Measurements from ENCODE around the gene CYP46A1. TPM values are rescaled to one million over a fixed set of nuclear protein-coding genes. Genes with fewer than 3 reads are reported as not detected.

CYP46A1 gene
- polyA plus RNA-seq, 2 of the 4 experiments (the other 2 are of a cell fraction) = 0.06 to 0.13 TPM

DNA sequence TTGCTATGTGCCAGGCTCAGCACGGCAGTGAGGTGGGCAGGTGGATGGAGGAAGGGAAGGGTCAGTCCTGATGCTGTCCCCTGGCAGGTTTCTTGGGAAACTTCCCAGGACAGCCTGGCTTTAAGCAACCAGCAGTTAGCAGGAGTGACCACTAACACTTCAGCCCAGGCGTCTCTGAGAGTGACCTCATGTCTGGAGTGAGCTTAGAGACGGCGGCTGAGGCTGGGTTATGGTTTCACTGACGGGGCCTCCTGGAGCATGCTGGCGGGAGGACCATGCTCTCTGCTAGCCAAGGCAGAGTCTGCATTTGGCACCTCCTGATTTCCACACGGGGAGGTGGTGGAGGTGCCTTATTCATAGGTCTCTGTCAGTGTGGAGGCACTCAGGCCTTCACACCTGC, 36.7 kb upstream of the CYP46A1 start:
- TF ChIP-seq TP53 (CRISPR knock-in tag; IDR thresholded peaks at IDR 0.05) (no peak), EHMT2 (IDR thresholded peaks at IDR 0.05; ENCODE audit: low read depth) (no peak), TFCP2L1 (CRISPR knock-in tag; IDR thresholded peaks at IDR 0.05) (no peak)
- TF ChIP-seq, protein P1, sequence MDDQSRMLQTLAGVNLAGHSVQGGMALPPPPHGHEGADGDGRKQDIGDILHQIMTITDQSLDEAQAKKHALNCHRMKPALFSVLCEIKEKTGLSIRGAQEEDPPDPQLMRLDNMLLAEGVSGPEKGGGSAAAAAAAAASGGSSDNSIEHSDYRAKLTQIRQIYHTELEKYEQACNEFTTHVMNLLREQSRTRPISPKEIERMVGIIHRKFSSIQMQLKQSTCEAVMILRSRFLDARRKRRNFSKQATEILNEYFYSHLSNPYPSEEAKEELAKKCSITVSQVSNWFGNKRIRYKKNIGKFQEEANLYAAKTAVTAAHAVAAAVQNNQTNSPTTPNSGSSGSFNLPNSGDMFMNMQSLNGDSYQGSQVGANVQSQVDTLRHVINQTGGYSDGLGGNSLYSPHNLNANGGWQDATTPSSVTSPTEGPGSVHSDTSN (IDR thresholded peaks at IDR 0.05) = no peak
- ATAC-seq (no peak), DNase-seq (ENCODE audit: low read depth in 1 of 2, low spot score in 1 of 2) (no peak), FAIRE-seq (no peak)
- ChIA-PET POLR2A (no interaction called here), CTCF (interaction anchor here (0.9 to 1.3 kb wide), 2 partner anchors 19 to 123 kb away, joined by 3 read pairs; no protein-coding TSS in a partner anchor)
- no peaks in the 10 kb centered on the region for H3K9me3 ChIP-seq
- no peak overlapping the region for H3K4me2 ChIP-seq
- H3K4me3 ChIP-seq = no peak overlapping the region
- H3K27ac ChIP-seq = no peak overlapping the region
- 81% methylated on average over 6 of the region's 7 CpGs for WGBS (ENCODE audit: missing lambda C conversion rate)
- 0 out of 3 replicates have a peak, but pooled peaks cover 7% of the 10 kb centered on the region for H3K4me1 ChIP-seq

DNA sequence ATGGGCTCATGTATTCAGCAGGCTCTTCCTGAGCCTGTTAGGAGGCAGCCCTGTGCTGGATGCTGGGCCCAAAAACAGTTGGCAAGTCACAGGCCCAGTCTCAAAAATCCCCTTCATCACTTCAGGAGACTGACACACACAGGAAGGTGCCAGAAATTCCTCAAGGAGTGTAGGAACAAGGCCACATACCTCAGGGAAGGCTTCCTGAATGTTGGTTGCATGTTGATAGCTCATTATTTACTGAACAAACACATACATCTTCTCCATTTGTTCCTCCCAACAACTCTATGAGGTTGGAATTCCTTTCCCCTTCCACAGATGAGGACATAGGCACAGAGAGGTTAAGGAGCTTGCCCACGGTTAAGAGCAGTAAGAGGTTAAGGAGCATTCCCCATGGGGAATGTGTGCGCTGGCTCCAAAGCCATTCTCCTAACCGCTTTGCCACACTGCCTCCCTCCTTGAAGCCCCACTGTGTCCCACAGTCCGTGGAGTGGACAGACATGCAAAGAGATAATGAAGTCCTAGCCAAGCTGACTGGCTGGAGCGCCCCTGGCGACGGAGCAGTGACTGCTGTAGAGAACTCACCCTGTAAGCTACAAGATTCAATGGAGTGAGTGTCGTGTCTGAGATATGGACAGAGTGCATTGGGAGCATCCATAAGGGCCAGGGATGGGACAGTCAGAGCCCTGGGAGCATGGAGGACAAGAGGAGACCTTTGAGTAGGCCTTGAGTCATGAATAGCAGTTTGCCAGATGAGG, 35.9 kb upstream of the CYP46A1 start:
- no peak for DNase-seq (ENCODE audit: low read depth in 1 of 2, low spot score in 1 of 2)
- ATAC-seq = peak in 1 of 2 experiments; percentile 7; a peak in 2 of 6 replicates
- WGBS (ENCODE audit: missing lambda C conversion rate) = 83% methylated on average over 8 of the region's 8 CpGs
- H3K4me3 ChIP-seq = no peak overlapping the region
- H3K4me2 ChIP-seq = no peak overlapping the region
- CTCF ChIA-PET = interaction anchor here (0.7 to 1.3 kb wide), 4 partner anchors 13 to 124 kb away, joined by 3 read pairs; partner anchors contain the start of gene CYP46A1
- FAIRE-seq = no peak
- no peaks in the 10 kb centered on the region for H3K9me3 ChIP-seq
- TF ChIP-seq SREBF2 (IDR thresholded peaks at IDR 0.05) (no peak), RNF2 (IDR thresholded peaks at IDR 0.05; ENCODE audit: borderline replicate concordance, low read depth) (no peak)
- POLR2A ChIA-PET = no interaction called here
- no peak overlapping the region for H3K27ac ChIP-seq
- 0 out of 3 replicates have a peak, but pooled peaks cover 7% of the 10 kb centered on the region for H3K4me1 ChIP-seq

DNA sequence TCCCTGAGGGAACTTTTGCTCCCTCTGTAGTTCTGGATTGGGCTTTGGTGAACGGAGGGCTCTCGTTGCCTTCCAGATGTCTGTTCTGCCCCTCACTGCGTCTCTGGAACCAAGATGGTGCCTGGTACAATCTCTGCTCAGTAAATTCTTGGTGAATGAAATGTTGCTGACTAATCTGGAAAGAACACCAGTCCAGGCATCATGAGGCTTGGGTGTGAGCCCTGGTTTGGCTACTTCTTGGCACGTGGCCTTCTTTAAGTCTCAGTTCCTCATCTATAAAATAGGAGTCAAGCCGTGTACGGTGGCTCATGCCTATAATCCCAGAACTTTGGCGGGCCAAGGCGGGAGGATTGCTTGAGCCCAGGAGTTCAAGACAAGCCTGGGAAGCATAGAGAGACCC, 34.9 kb upstream of the CYP46A1 start:
- DNase-seq (ENCODE audit: low read depth in 1 of 2, low spot score in 1 of 2) = no peak
- H3K4me3 ChIP-seq = no peak overlapping the region
- H3K9me3 ChIP-seq = no peaks in the 10 kb centered on the region
- no peak for ATAC-seq
- ChIA-PET CTCF (interaction anchor here (0.8 to 1.0 kb wide), 2 partner anchors 12 to 146 kb away, joined by 3 read pairs; no protein-coding TSS in a partner anchor), POLR2A (no interaction called here)
- no peak overlapping the region for H3K27ac ChIP-seq
- WGBS (ENCODE audit: missing lambda C conversion rate) = 77% methylated on average over 8 of the region's 8 CpGs
- TF ChIP-seq, protein P2, sequence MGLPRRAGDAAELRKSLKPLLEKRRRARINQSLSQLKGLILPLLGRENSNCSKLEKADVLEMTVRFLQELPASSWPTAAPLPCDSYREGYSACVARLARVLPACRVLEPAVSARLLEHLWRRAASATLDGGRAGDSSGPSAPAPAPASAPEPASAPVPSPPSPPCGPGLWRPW (IDR thresholded peaks at IDR 0.05) = no peak
- TF ChIP-seq, protein P3, sequence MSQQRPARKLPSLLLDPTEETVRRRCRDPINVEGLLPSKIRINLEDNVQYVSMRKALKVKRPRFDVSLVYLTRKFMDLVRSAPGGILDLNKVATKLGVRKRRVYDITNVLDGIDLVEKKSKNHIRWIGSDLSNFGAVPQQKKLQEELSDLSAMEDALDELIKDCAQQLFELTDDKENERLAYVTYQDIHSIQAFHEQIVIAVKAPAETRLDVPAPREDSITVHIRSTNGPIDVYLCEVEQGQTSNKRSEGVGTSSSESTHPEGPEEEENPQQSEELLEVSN (IDR thresholded peaks at IDR 0.05; ENCODE audit: borderline replicate concordance, low read depth) = no peak
- no peak for TF ChIP-seq SREBF2 (IDR thresholded peaks at IDR 0.05)
- H3K4me2 ChIP-seq = no peak overlapping the region
- peaks cover 8% of the 10 kb centered on the region; the same call in 1 of the 3 replicates for H3K4me1 ChIP-seq
- no peak for FAIRE-seq

DNA sequence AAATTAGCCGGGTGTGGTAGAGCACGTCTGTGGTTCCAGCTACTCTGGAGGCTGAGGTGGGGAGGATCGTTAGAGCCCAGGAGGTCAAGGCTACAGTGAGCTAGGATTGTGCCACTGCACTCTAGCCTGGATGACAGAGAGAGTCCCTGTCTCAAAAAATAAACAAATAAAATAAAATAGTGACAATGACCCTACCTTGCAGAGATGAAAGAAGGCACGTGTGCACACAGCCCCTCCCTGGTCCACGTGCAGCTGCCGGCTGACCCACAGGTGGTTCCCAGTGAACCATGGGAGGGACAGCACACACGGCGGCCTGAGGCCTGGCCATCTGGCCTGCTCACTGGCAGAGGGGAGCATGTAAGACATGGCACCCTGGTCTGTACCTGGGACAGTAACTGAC, 34.5 kb upstream of the CYP46A1 start:
- WGBS (ENCODE audit: missing lambda C conversion rate) = 81% methylated on average over 8 of the region's 8 CpGs
- FAIRE-seq (no peak), ATAC-seq (no peak), DNase-seq (ENCODE audit: low read depth in 1 of 2, low spot score in 1 of 2) (no peak)
- no peak overlapping the region for H3K27ac ChIP-seq
- TF ChIP-seq RFX5 (IDR thresholded peaks at IDR 0.05) (no peak), HDAC2 (IDR thresholded peaks at IDR 0.05) (no peak), PHF8 (IDR thresholded peaks at IDR 0.05; ENCODE audit: borderline replicate concordance, low read depth) (no peak), POLR2A (IDR thresholded peaks at IDR 0.05; ENCODE audit: low read length) (no peak)
- CTCF ChIA-PET = interaction anchor here (0.8 kb wide), 1 partner anchor 147 kb away, joined by 3 read pairs; no protein-coding TSS in a partner anchor
- H3K4me3 ChIP-seq = no peak overlapping the region
- no peaks in the 10 kb centered on the region for H3K9me3 ChIP-seq
- no peak overlapping the region for H3K4me2 ChIP-seq
- POLR2A ChIA-PET = no interaction called here
- peaks cover 10% of the 10 kb centered on the region; the same call in 1 of the 3 replicates for H3K4me1 ChIP-seq

DNA sequence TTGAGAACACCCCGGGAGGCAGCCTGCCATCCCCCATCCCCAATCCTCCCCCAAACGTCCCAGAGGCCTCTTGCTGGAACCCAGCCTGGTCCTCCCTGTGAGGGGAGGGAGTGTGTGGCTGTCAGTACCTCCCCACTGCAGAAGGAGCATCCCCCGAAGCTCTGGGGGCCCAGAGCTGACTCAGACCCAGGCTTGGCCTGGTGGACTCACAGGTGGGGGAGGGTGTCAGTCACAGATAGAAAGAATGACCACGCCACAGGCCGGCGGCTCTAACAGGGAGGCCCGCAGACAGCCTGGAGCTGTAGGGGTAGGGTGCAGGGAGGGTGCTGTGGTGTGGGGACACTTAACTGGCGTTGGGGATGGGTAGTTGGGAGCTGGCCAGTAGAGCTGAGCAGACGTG, 33.9 kb upstream of the CYP46A1 start:
- TF ChIP-seq EHF (CRISPR knock-in tag; IDR thresholded peaks at IDR 0.05) = no peak
- TF ChIP-seq, protein P1 (IDR thresholded peaks at IDR 0.05) = no peak
- DNase-seq (ENCODE audit: low read depth in 1 of 2, low spot score in 1 of 2) = no peak
- WGBS (ENCODE audit: missing lambda C conversion rate) = 79% methylated on average over 6 of the region's 9 CpGs
- H3K4me1 ChIP-seq = peaks cover 9% of the 10 kb centered on the region; the same call in 1 of the 3 replicates
- no peak overlapping the region for H3K27ac ChIP-seq
- H3K4me2 ChIP-seq = no peak overlapping the region
- H3K9me3 ChIP-seq = no peaks in the 10 kb centered on the region
- no peak for ATAC-seq
- H3K4me3 ChIP-seq = no peak overlapping the region
- ChIA-PET POLR2A (no interaction called here), CTCF (interaction anchor here (0.8 kb wide), 1 partner anchor 147 kb away, joined by 3 read pairs; no protein-coding TSS in a partner anchor)
- FAIRE-seq = no peak
